ENCODE data around the gene ZNF865. TPM values are rescaled to one million over a fixed set of nuclear protein-coding genes. Genes with fewer than 3 reads are reported as not detected.

The ZNF865 gene
- total RNA-seq, 1 donor from 2014 or later: 15.0 TPM

GRCh38 chr19:55644191-55644833 lies 38.9 kb downstream of the ZNF865 start:
- Histone ChIP-seq H3K9ac (ENCODE audit: low read length) (peak overlapping the region; percentile 92), H3K4me2 (ENCODE audit: low read length) (peak overlapping the region; percentile 100), H3K9me3 (ENCODE audit: insufficient read depth, low read depth, low read length) (no peaks in the 10 kb centered on the region), H3K27me3 (ENCODE audit: insufficient read depth, low read length) (no peaks in the 10 kb centered on the region), H3K79me2 (ENCODE audit: insufficient read depth, low read length) (peaks cover 48% of the 10 kb centered on the region), H3K27ac (ENCODE audit: low read depth, low read length) (peak overlapping the region; percentile 41), H4K20me1 (ENCODE audit: insufficient read depth, low read length) (peaks cover 21% of the 10 kb centered on the region), H3K36me3 (ENCODE audit: insufficient read depth, low read length) (peaks cover 9% of the 10 kb centered on the region), H2AFZ (ENCODE audit: low read depth, low read length) (no peak overlapping the region), H3K4me3 (ENCODE audit: insufficient read depth, low read depth, low read length) (peak overlapping the region; percentile 87), H3K4me1 (ENCODE audit: insufficient read depth, low read length) (peaks cover 41% of the 10 kb centered on the region)
- no peak for TF ChIP-seq EZH2 (IDR thresholded peaks at IDR 0.05; ENCODE audit: insufficient read depth, low read length)
- TF ChIP-seq, protein P1, sequence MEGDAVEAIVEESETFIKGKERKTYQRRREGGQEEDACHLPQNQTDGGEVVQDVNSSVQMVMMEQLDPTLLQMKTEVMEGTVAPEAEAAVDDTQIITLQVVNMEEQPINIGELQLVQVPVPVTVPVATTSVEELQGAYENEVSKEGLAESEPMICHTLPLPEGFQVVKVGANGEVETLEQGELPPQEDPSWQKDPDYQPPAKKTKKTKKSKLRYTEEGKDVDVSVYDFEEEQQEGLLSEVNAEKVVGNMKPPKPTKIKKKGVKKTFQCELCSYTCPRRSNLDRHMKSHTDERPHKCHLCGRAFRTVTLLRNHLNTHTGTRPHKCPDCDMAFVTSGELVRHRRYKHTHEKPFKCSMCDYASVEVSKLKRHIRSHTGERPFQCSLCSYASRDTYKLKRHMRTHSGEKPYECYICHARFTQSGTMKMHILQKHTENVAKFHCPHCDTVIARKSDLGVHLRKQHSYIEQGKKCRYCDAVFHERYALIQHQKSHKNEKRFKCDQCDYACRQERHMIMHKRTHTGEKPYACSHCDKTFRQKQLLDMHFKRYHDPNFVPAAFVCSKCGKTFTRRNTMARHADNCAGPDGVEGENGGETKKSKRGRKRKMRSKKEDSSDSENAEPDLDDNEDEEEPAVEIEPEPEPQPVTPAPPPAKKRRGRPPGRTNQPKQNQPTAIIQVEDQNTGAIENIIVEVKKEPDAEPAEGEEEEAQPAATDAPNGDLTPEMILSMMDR (IDR thresholded peaks at IDR 0.05; ENCODE audit: insufficient read depth, low read depth, low read length): no peak
- peak overlapping the region; percentile 97 for H3K4me3 Mint-ChIP-seq (ENCODE audit: unreplicated experiment)
- DNase-seq (ENCODE audit: low read depth) (no peak), FAIRE-seq (no peak)
- H3K27me3 Mint-ChIP-seq (ENCODE audit: low read depth, unreplicated experiment): no peaks in the 10 kb centered on the region
- H3K36me3 Mint-ChIP-seq (ENCODE audit: low read depth, unreplicated experiment): peaks cover 5% of the 10 kb centered on the region
- H3K4me1 Mint-ChIP-seq (ENCODE audit: low read depth, unreplicated experiment): peaks cover 15% of the 10 kb centered on the region
- no peaks in the 10 kb centered on the region for H3K9me3 Mint-ChIP-seq (ENCODE audit: unreplicated experiment)
- peak overlapping the region; percentile 94 for H3K27ac Mint-ChIP-seq (ENCODE audit: unreplicated experiment)

DNA sequence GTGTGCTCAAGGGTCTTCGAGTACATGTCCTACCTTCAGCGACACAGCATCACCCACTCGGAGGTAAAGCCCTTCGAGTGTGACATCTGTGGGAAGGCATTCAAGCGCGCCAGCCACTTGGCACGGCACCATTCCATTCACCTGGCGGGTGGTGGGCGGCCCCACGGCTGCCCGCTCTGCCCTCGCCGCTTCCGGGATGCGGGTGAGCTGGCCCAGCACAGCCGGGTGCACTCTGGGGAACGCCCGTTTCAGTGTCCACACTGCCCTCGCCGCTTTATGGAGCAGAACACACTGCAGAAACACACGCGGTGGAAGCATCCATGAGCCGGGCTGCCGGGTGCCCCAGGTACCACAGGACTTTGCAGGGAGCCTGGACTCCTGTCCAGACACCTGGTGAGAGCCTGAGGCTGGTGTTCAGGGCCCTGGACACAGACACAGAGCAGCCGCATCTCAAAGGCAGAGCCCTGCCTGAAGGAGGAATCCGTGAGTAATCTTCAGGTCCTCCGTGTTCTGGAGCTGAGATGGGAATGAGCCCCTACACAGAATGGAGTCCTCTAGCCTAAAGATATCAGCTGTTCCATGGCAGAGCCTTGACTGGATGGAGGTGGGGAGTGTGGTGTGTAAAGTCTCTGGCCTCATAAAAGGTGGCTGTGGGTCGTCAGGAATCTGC lies 39.5 kb downstream of the ZNF865 start:
- Histone ChIP-seq H3K27ac (ENCODE audit: low read depth, low read length) (no peak overlapping the region), H3K27me3 (ENCODE audit: insufficient read depth, low read length) (no peaks in the 10 kb centered on the region), H3K79me2 (ENCODE audit: insufficient read depth, low read length) (peaks cover 46% of the 10 kb centered on the region), H3K9ac (ENCODE audit: low read length) (peak overlapping the region; percentile 92), H3K9me3 (ENCODE audit: insufficient read depth, low read depth, low read length) (no peaks in the 10 kb centered on the region), H3K4me1 (ENCODE audit: insufficient read depth, low read length) (peaks cover 38% of the 10 kb centered on the region), H2AFZ (ENCODE audit: low read depth, low read length) (no peak overlapping the region), H3K4me2 (ENCODE audit: low read length) (peak overlapping the region; percentile 100), H3K4me3 (ENCODE audit: insufficient read depth, low read depth, low read length) (peak overlapping the region; percentile 87), H4K20me1 (ENCODE audit: insufficient read depth, low read length) (peaks cover 20% of the 10 kb centered on the region), H3K36me3 (ENCODE audit: insufficient read depth, low read length) (peaks cover 9% of the 10 kb centered on the region)
- Mint-ChIP-seq H3K9me3 (ENCODE audit: unreplicated experiment) (no peaks in the 10 kb centered on the region), H3K4me1 (ENCODE audit: low read depth, unreplicated experiment) (peaks cover 15% of the 10 kb centered on the region), H3K27me3 (ENCODE audit: low read depth, unreplicated experiment) (no peaks in the 10 kb centered on the region), H3K4me3 (ENCODE audit: unreplicated experiment) (peak overlapping the region; percentile 97), H3K36me3 (ENCODE audit: low read depth, unreplicated experiment) (peaks cover 5% of the 10 kb centered on the region), H3K27ac (ENCODE audit: unreplicated experiment) (peak overlapping the region; percentile 75)
- FAIRE-seq (no peak), DNase-seq (ENCODE audit: low read depth) (no peak)
- TF ChIP-seq EZH2 (IDR thresholded peaks at IDR 0.05; ENCODE audit: insufficient read depth, low read length): no peak
- TF ChIP-seq, protein P1 (IDR thresholded peaks at IDR 0.05; ENCODE audit: insufficient read depth, low read depth, low read length): no peak

DNA sequence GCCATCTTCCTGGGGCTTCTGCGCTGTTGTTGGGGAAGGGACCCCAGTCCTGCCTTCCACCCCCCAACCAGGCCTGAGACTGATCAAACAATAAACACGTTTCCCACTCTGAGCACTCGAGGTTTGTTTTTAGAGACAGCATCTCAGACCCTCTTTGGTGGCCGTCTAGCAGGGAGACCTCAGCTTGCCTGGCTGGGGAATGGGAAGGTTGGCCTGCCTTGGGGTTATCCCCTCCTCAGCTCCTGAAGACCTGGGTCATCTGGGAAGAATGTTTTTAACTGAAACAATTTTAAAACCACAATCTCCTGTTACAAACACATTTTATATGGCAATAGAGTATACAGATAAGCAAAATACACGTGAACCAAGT lies 40.0 kb downstream of the ZNF865 start:
- H3K9me3 Mint-ChIP-seq (ENCODE audit: unreplicated experiment): no peaks in the 10 kb centered on the region
- H3K27ac ChIP-seq (ENCODE audit: low read depth, low read length): no peak overlapping the region
- H4K20me1 ChIP-seq (ENCODE audit: insufficient read depth, low read length): peaks cover 20% of the 10 kb centered on the region
- no peak overlapping the region for H2AFZ ChIP-seq (ENCODE audit: low read depth, low read length)
- peaks cover 6% of the 10 kb centered on the region for H3K36me3 Mint-ChIP-seq (ENCODE audit: low read depth, unreplicated experiment)
- no peak overlapping the region for H3K4me2 ChIP-seq (ENCODE audit: low read length)
- H3K9me3 ChIP-seq (ENCODE audit: insufficient read depth, low read depth, low read length): no peaks in the 10 kb centered on the region
- no peak overlapping the region for H3K4me3 ChIP-seq (ENCODE audit: insufficient read depth, low read depth, low read length)
- FAIRE-seq: no peak
- H3K9ac ChIP-seq (ENCODE audit: low read length): peak overlapping the region; percentile 33
- peaks cover 9% of the 10 kb centered on the region for H3K36me3 ChIP-seq (ENCODE audit: insufficient read depth, low read length)
- H3K27me3 Mint-ChIP-seq (ENCODE audit: low read depth, unreplicated experiment): no peaks in the 10 kb centered on the region
- peaks cover 46% of the 10 kb centered on the region for H3K79me2 ChIP-seq (ENCODE audit: insufficient read depth, low read length)
- peak overlapping the region; percentile 75 for H3K27ac Mint-ChIP-seq (ENCODE audit: unreplicated experiment)
- no peaks in the 10 kb centered on the region for H3K27me3 ChIP-seq (ENCODE audit: insufficient read depth, low read length)
- H3K4me3 Mint-ChIP-seq (ENCODE audit: unreplicated experiment): peak overlapping the region; percentile 62
- no peak for DNase-seq (ENCODE audit: low read depth)
- TF ChIP-seq, protein P1 (IDR thresholded peaks at IDR 0.05; ENCODE audit: insufficient read depth, low read depth, low read length): no peak
- TF ChIP-seq EZH2 (IDR thresholded peaks at IDR 0.05; ENCODE audit: insufficient read depth, low read length): no peak
- peaks cover 33% of the 10 kb centered on the region for H3K4me1 ChIP-seq (ENCODE audit: insufficient read depth, low read length)
- peaks cover 15% of the 10 kb centered on the region for H3K4me1 Mint-ChIP-seq (ENCODE audit: low read depth, unreplicated experiment)
